ENCODE measurements around the gene PINLYP.

GRCh38 chr19:43582495-43582894, 6.9 kb downstream of the PINLYP start:
- TF ChIP-seq, protein P1, sequence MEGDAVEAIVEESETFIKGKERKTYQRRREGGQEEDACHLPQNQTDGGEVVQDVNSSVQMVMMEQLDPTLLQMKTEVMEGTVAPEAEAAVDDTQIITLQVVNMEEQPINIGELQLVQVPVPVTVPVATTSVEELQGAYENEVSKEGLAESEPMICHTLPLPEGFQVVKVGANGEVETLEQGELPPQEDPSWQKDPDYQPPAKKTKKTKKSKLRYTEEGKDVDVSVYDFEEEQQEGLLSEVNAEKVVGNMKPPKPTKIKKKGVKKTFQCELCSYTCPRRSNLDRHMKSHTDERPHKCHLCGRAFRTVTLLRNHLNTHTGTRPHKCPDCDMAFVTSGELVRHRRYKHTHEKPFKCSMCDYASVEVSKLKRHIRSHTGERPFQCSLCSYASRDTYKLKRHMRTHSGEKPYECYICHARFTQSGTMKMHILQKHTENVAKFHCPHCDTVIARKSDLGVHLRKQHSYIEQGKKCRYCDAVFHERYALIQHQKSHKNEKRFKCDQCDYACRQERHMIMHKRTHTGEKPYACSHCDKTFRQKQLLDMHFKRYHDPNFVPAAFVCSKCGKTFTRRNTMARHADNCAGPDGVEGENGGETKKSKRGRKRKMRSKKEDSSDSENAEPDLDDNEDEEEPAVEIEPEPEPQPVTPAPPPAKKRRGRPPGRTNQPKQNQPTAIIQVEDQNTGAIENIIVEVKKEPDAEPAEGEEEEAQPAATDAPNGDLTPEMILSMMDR (IDR thresholded peaks at IDR 0.05), result no peak
- no peak for TF ChIP-seq POLR2A (IDR thresholded peaks at IDR 0.05)

All from right lobe of liver (tissue), 4 donors.